AG04450 (cell line): Measurements from ENCODE around the gene CHST10. TPM values are rescaled to one million over a fixed set of nuclear protein-coding genes. Genes with fewer than 3 reads are reported as not detected.

ENCODE experiments used
- CTCF ChIA-PET: fragments of 300-600, 350-600 bp; formaldehyde crosslinking; extraction: SDS; loops from one replicate; lab custom pipeline; 2022; ENCODE audit warnings: antibody characterized with exemption, inconsistent platforms; lab: Charles Lee
- POLR2A ChIA-PET: fragments of 350-600 bp; formaldehyde crosslinking; extraction: SDS; loops from one replicate; lab custom pipeline; 2021; ENCODE audit warnings: antibody characterized with exemption, inconsistent platforms; lab: Yijun Ruan, JAX
- DNase-seq: peaks from one replicate; pipeline ENCODE4 v3.0.0-alpha.2; 2011; ENCODE audit warnings: low read depth, low spot score
- H3K27ac ChIP-seq: one replicate; pipeline ENCODE4 v1.5.1; 2012; ENCODE audit warnings: low read depth, low read length, control low read depth
- H3K27me3 ChIP-seq: one replicate; pipeline ENCODE4 v1.6.0; 2012; ENCODE audit warnings: low read length; ENCODE audit not compliant: control insufficient read depth, insufficient read depth
- H3K4me3 ChIP-seq: 2 replicates; pipeline ENCODE4 v1.5.1; 2011; ENCODE audit warnings: mild to moderate bottlenecking, low read depth, low read length, control low read depth
- H3K9me3 ChIP-seq: 2 replicates; pipeline ENCODE4 v1.5.1; 2012; ENCODE audit warnings: low read length; ENCODE audit not compliant: control insufficient read depth, insufficient read depth
- CTCF ChIP-seq: IDR thresholded peaks from 2 replicates; pipeline ENCODE4 v1.5.1; 2011; ENCODE audit warnings: low read depth, low read length, control low read depth, inconsistent platforms
- polyA plus RNA-seq: library from polyadenylated mRNA; depleted of rRNA; stranded (reverse); fragments of >200 nt; gene quantifications from 2 replicates; pipeline ENCODE4 v1.2.3, GENCODE V29; 2011

The CHST10 gene
- polyA plus RNA-seq, 1 experiment: 11.3 TPM

GRCh38 chr2:100393362-100393761 lies 24.1 kb downstream of the CHST10 start:
- POLR2A ChIA-PET: no interaction called here
- no peak overlapping the region for H3K4me3 ChIP-seq
- CTCF ChIA-PET: interaction anchor here (2.2 kb wide), 1 partner anchor 12 kb away, joined by 11 read pairs; no protein-coding TSS in a partner anchor
- H3K27ac ChIP-seq: no peak overlapping the region
- no peak for DNase-seq
- no peak for TF ChIP-seq CTCF
- no peaks in the 10 kb centered on the region for H3K27me3 ChIP-seq
- H3K9me3 ChIP-seq: no peaks in the 10 kb centered on the region

- ChIA-PET CTCF (interaction anchor here (2.2 to 4.6 kb wide), 2 partner anchors 12 kb away, joined by 11 to 31 read pairs; no protein-coding TSS in a partner anchor), POLR2A (no interaction called here)
- Histone ChIP-seq H3K27me3 (no peaks in the 10 kb centered on the region), H3K4me3 (no peak overlapping the region), H3K27ac (no peak overlapping the region), H3K9me3 (no peaks in the 10 kb centered on the region)
- TF ChIP-seq CTCF: no peak
- no peak for DNase-seq
These were observed 24.8 kb downstream of the CHST10 start for GRCh38 chr2:100392715-100393114.

- peaks cover 3% of the 10 kb centered on the region for H3K27me3 ChIP-seq
- no peak for TF ChIP-seq CTCF
- DNase-seq: no peak
- ChIA-PET POLR2A (no interaction called here), CTCF (interaction anchor here (1.6 to 4.6 kb wide), 2 partner anchors 12 to 128 kb away, joined by 4 to 31 read pairs; no protein-coding TSS in a partner anchor)
- no peak overlapping the region for H3K4me3 ChIP-seq
- no peak overlapping the region for H3K27ac ChIP-seq
- H3K9me3 ChIP-seq: no peaks in the 10 kb centered on the region
These were observed 25.5 kb downstream of the CHST10 start for GRCh38 chr2:100391735-100392515.

GRCh38 chr2:100390001-100390940 lies 27.2 kb downstream of the CHST10 start:
- DNase-seq: no peak
- CTCF ChIA-PET: interaction anchor here (0.7 to 15.9 kb wide), 4 partner anchors 10 to 129 kb away, joined by 3 to 474 read pairs (median 18); no protein-coding TSS in a partner anchor
- Histone ChIP-seq H3K27me3 (peaks cover 3% of the 10 kb centered on the region), H3K27ac (no peak overlapping the region), H3K4me3 (no peak overlapping the region), H3K9me3 (no peaks in the 10 kb centered on the region)
- no peak for TF ChIP-seq CTCF
- POLR2A ChIA-PET: no interaction called here
